ENCODE data around the gene CADM1.

Gene CADM1

DNA sequence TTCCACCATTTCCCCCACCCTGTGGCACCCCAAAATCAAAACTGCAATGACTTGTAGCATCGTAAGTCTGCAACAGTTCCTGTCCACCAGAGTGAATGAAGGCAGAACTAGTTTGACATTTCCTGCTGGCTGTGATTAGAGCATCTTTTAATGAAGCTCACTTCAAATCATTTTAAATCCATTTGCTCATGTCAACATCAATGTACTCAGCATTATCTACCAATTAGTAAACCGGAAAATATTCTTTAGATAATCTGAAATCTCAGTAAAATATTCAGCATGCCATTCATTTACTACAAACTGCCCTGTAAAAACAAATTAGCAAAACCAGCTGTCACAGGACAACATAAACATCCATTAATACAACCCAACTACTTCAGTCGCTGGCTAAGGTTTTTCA is 38.1 kb downstream of the CADM1 start:
- TF ChIP-seq, protein P1, sequence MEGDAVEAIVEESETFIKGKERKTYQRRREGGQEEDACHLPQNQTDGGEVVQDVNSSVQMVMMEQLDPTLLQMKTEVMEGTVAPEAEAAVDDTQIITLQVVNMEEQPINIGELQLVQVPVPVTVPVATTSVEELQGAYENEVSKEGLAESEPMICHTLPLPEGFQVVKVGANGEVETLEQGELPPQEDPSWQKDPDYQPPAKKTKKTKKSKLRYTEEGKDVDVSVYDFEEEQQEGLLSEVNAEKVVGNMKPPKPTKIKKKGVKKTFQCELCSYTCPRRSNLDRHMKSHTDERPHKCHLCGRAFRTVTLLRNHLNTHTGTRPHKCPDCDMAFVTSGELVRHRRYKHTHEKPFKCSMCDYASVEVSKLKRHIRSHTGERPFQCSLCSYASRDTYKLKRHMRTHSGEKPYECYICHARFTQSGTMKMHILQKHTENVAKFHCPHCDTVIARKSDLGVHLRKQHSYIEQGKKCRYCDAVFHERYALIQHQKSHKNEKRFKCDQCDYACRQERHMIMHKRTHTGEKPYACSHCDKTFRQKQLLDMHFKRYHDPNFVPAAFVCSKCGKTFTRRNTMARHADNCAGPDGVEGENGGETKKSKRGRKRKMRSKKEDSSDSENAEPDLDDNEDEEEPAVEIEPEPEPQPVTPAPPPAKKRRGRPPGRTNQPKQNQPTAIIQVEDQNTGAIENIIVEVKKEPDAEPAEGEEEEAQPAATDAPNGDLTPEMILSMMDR (IDR thresholded peaks at IDR 0.05) = no peak
- Histone ChIP-seq H3K36me3 (no peaks in the 10 kb centered on the region), H3K4me3 (ENCODE audit: low read depth in 1 of 2, low read length in 1 of 2) (no peak overlapping the region), H3K27ac (no peak overlapping the region), H3K27me3 (no peaks in the 10 kb centered on the region), H3K4me1 (ENCODE audit: control insufficient read depth in 1 of 2, insufficient read depth in 1 of 2, low read depth in 1 of 2, low read length in 1 of 2) (no peaks in the 10 kb centered on the region), H3K9me3 (no peaks in the 10 kb centered on the region)

DNA sequence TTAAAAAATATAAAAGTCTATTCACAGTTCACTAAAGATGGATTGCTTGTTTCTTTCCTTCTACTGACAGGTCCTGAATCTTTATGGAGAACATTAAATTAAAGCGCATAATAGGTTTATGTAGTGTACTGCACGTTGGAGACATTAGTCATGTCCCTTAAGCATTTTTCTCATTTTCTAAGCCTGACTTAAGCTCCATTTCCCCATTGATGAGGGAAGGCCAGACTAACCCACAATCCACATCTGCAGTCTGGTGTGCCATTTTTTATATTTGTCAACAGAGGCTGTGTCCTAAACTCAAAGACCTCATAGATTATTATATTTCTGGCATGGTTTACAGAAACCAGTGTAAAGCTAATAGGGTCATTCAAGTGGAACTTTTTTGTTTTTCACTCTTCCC is 39.9 kb downstream of the CADM1 start:
- Histone ChIP-seq H3K27me3 (no peaks in the 10 kb centered on the region), H3K36me3 (no peaks in the 10 kb centered on the region), H3K4me1 (ENCODE audit: control insufficient read depth in 1 of 2, insufficient read depth in 1 of 2, low read depth in 1 of 2, low read length in 1 of 2) (no peaks in the 10 kb centered on the region), H3K9me3 (no peaks in the 10 kb centered on the region), H3K27ac (no peak overlapping the region), H3K4me3 (ENCODE audit: low read depth in 1 of 2, low read length in 1 of 2) (no peak overlapping the region)
- TF ChIP-seq, protein P1 (IDR thresholded peaks at IDR 0.05) = no peak

DNA sequence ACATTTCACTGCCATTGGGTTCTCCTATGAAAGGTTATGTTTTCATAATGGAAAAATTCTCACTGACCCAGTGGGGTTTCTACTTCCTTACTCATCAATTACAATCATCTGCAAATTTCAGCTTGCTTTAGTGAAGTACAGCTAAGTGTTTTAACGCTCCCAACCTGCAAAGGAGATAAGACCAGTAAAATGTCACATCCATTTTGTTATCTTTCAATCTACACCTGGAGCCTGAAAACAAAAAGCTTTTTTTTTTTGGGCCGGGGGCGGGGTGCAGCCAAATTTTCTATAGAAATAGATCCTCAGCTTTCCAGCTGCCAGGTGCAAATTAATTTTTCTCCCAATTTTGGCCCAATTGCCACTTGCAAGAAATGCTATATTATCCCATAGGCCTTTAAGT is 40.6 kb downstream of the CADM1 start:
- Histone ChIP-seq H3K27me3 (no peaks in the 10 kb centered on the region), H3K27ac (no peak overlapping the region), H3K9me3 (no peaks in the 10 kb centered on the region), H3K4me1 (ENCODE audit: control insufficient read depth in 1 of 2, insufficient read depth in 1 of 2, low read depth in 1 of 2, low read length in 1 of 2) (no peaks in the 10 kb centered on the region), H3K4me3 (ENCODE audit: low read depth in 1 of 2, low read length in 1 of 2) (no peak overlapping the region), H3K36me3 (no peaks in the 10 kb centered on the region)
- TF ChIP-seq, protein P1 (IDR thresholded peaks at IDR 0.05) = no peak

DNA sequence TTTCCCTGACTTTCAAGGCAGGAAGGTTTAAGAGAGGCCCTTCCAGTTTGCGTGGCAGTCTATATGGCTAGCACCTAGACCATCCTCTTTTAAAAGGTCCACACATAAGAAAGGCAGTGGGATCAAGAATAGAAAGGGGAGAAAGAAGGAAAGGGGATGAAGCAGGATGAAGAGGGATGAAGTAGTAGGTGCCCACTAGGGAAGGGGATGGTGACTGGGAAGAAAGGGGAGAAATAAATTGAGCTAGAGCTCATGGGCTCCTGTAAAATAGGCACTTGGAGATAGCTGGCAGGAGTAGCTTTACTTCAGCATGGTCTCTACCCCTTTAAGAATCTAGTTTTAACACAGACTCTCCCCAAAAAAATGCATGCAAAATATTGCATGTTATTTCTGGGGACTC is 41.5 kb downstream of the CADM1 start:
- H3K36me3 ChIP-seq = no peaks in the 10 kb centered on the region
- no peak overlapping the region for H3K4me3 ChIP-seq (ENCODE audit: low read depth in 1 of 2, low read length in 1 of 2)
- no peak overlapping the region for H3K27ac ChIP-seq
- H3K4me1 ChIP-seq (ENCODE audit: control insufficient read depth in 1 of 2, insufficient read depth in 1 of 2, low read depth in 1 of 2, low read length in 1 of 2) = no peaks in the 10 kb centered on the region
- H3K27me3 ChIP-seq = no peaks in the 10 kb centered on the region
- no peaks in the 10 kb centered on the region for H3K9me3 ChIP-seq
- TF ChIP-seq, protein P1 (IDR thresholded peaks at IDR 0.05) = no peak

DNA sequence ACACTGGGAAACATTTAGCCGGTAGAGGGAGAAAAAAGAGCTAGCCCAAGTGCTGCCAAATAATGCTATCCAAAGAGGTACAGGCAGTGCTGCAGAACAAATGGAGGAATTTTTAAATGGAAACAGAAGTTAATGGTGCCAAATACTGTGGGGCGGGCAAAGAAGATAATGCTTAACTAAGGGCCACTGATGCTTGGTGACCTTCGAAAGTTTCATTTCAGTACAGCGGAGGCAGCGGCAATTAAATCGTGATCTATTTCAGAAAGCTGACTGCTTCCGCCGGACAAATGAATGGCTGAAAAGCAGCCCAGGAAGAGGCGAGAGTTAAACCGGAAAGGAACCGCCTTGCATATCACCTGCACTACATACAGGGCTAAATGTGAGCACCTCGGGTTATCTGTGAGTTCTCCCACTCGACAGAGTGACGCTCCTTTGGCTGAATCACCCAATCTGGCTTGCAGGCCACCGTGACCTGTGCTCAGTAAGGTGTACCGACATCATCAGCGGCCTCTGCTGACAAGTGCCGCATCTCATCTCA is 42.1 kb downstream of the CADM1 start:
- H3K9me3 ChIP-seq = no peaks in the 10 kb centered on the region
- H3K4me1 ChIP-seq (ENCODE audit: control insufficient read depth in 1 of 2, insufficient read depth in 1 of 2, low read depth in 1 of 2, low read length in 1 of 2) = no peaks in the 10 kb centered on the region
- no peaks in the 10 kb centered on the region for H3K27me3 ChIP-seq
- TF ChIP-seq, protein P1 (IDR thresholded peaks at IDR 0.05) = no peak
- H3K4me3 ChIP-seq (ENCODE audit: low read depth in 1 of 2, low read length in 1 of 2) = no peak overlapping the region
- H3K36me3 ChIP-seq = no peaks in the 10 kb centered on the region
- H3K27ac ChIP-seq = no peak overlapping the region

DNA sequence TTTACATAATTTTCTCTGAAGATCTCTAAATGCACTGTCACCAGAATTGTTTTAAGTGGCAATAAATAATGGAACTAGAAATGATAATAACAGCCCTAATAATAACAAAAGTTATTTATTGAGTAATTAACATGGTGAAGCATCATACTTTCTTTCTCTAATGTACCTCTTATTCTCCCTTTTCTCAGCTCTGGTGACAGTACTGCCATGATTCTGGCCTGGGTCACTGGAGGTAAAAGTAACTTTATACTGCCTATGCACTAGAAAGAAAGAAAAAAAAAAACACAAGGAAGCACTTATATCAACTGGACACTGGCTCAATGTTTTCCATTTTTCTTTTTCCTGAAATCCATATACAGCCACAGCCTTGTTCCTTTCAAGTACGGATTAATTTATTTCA is 43.7 kb downstream of the CADM1 start:
- H3K27ac ChIP-seq = no peak overlapping the region
- H3K4me3 ChIP-seq (ENCODE audit: low read depth in 1 of 2, low read length in 1 of 2) = no peak overlapping the region
- H3K4me1 ChIP-seq (ENCODE audit: control insufficient read depth in 1 of 2, insufficient read depth in 1 of 2, low read depth in 1 of 2, low read length in 1 of 2) = no peaks in the 10 kb centered on the region
- TF ChIP-seq, protein P1 (IDR thresholded peaks at IDR 0.05) = no peak
- H3K9me3 ChIP-seq = no peaks in the 10 kb centered on the region
- H3K27me3 ChIP-seq = no peaks in the 10 kb centered on the region
- H3K36me3 ChIP-seq = no peaks in the 10 kb centered on the region
